HCT116 (cell line): ENCODE results near the gene FAM98A. TPM values are rescaled to one million over a fixed set of nuclear protein-coding genes. Genes with fewer than 3 reads are reported as not detected.

Experiments
- ATAC-seq: fragments of 200-7000 bp; cut with Tn5 transposase; 2 replicates; pipeline ENCODE4 v1.9.1; 2020; ENCODE audit warnings: mild to moderate bottlenecking, moderate library complexity
- BruUV-seq: library from RNA; stranded (reverse); fragments of 400-500 nt; replicated peaks from 2 replicates; lab custom pipeline; 2021; lab: Mats Ljungman, UMichigan
- CTCF ChIA-PET: fragments of 300-600 bp; sonication (Branson Sonifier 250); formaldehyde crosslinking; loops from one replicate; lab custom pipeline; 2021; ENCODE audit warnings: antibody characterized with exemption; lab: Charles Lee
- POLR2A ChIA-PET: fragments of 300-600, 350-600 bp; sonication (Branson Sonifier 250); formaldehyde crosslinking; loops from one replicate; lab custom pipeline; 2021; ENCODE audit warnings: antibody characterized with exemption; lab: Charles Lee
- RAD21 ChIA-PET, 2 experiments: fragments of 300-600 bp; sonication (Branson Sonifier 250); formaldehyde crosslinking; loops; one replicate each; lab custom pipeline; 2023; ENCODE audit warnings: low total read pairs in 2 of 2; ENCODE audit not compliant: uncharacterized antibody in 2 of 2, unreplicated experiment in 2 of 2, low non-redundant PET in 1 of 2; lab: Charles Lee
- DNase-seq: peaks from one replicate; pipeline ENCODE4 v3.0.0-alpha.2; 2010; ENCODE audit warnings: low read depth, low spot score
- H2AFZ ChIP-seq: fragments of 200-600 bp; shearing (Covaris generic), sonication (generic); 2 replicates; pipeline ENCODE4 v1.6.1; 2017; ENCODE audit warnings: low read depth, mixed run types, mixed read lengths, antibody characterized with exemption, low read length; ENCODE audit not compliant: poor library complexity, severe bottlenecking
- H3K27ac ChIP-seq: 2 replicates; pipeline ENCODE4 v1.5.1; 2012; ENCODE audit warnings: low read depth, low read length
- H3K27me3 ChIP-seq: fragments of 200-600 bp; sonication (generic); 2 replicates; pipeline ENCODE4 v1.6.1; 2016; ENCODE audit warnings: mixed run types, low read length, mixed read lengths; ENCODE audit not compliant: insufficient read depth
- H3K36me3 ChIP-seq, 2 experiments: fragments of 200-500 bp in 1 of 2; fragments of 200-600 bp in 1 of 2; sonication (Bioruptor generic) in 1 of 2; sonication (generic) in 1 of 2; 2 replicates each; pipeline versions ENCODE4 v1.5.1 to v1.6.1; 2014 to 2016; ENCODE audit warnings: low read length in 2 of 2, inconsistent platforms in 1 of 2, mixed read lengths in 1 of 2, mixed run types in 1 of 2; ENCODE audit not compliant: insufficient read depth in 2 of 2, control insufficient read depth in 1 of 2
- H3K4me1 ChIP-seq, 2 experiments: fragments of 200-600 bp in 1 of 2; sonication (generic) in 1 of 2; 2 replicates each; pipeline versions ENCODE4 v1.5.1 to v1.6.1; 2012 to 2017; ENCODE audit warnings: low read length in 2 of 2, inconsistent platforms in 1 of 2, mild to moderate bottlenecking in 1 of 2, mixed read lengths in 1 of 2, mixed run types in 1 of 2, moderate library complexity in 1 of 2; ENCODE audit not compliant: insufficient read depth in 2 of 2, control insufficient read depth in 1 of 2
- H3K4me2 ChIP-seq: fragments of 200-600 bp; sonication (generic); 2 replicates; pipeline ENCODE4 v1.6.1; 2017; ENCODE audit warnings: mixed run types, low read length, mixed read lengths
- H3K4me3 ChIP-seq, 2 experiments: fragments of 200-600 bp in 1 of 2; sonication (generic) in 1 of 2; replicated peaks in 1 of 2; 2 replicates each; pipeline ENCODE4 v1.5.1; 2011 to 2016; ENCODE audit warnings: low read length in 2 of 2, control low read depth in 1 of 2, low read depth in 1 of 2, mild to moderate bottlenecking in 1 of 2, mixed read lengths in 1 of 2, mixed run types in 1 of 2
- H3K79me2 ChIP-seq: fragments of 200-600 bp; sonication (generic); 2 replicates; pipeline ENCODE4 v1.6.1; 2017; ENCODE audit warnings: mild to moderate bottlenecking, mixed run types, low read length, moderate library complexity, mixed read lengths; ENCODE audit not compliant: insufficient read depth
- H3K9ac ChIP-seq: fragments of 200-600 bp; sonication (generic); 2 replicates; pipeline ENCODE4 v1.6.1; 2016; ENCODE audit warnings: low read length, mixed read lengths
- H3K9me2 ChIP-seq: fragments of 200-600 bp; sonication (generic), shearing (Covaris generic); 2 replicates; pipeline ENCODE4 v1.6.1; 2017; ENCODE audit warnings: mixed run types, mild to moderate bottlenecking, moderate library complexity; ENCODE audit not compliant: insufficient read depth
- H3K9me3 ChIP-seq, 2 experiments: fragments of 200-500 bp in 1 of 2; fragments of 200-600 bp in 1 of 2; sonication (Bioruptor generic) in 1 of 2; sonication (generic) in 1 of 2; 2 replicates each; pipeline ENCODE4 v1.6.1; 2014 to 2017; ENCODE audit warnings: low read length in 2 of 2, mixed read lengths in 2 of 2, inconsistent platforms in 1 of 2, low read depth in 1 of 2, mild to moderate bottlenecking in 1 of 2, mixed run types in 1 of 2, moderate library complexity in 1 of 2; ENCODE audit not compliant: control insufficient read depth in 1 of 2, insufficient read depth in 1 of 2
- H4K20me1 ChIP-seq: fragments of 200-600 bp; sonication (generic), shearing (Covaris generic); 2 replicates; pipeline ENCODE4 v1.6.1; 2017; ENCODE audit warnings: mixed run types, mild to moderate bottlenecking, moderate library complexity; ENCODE audit not compliant: insufficient read depth
- CBX3 ChIP-seq: IDR thresholded peaks from 2 replicates; pipeline ENCODE4 v1.6.1; 2012; ENCODE audit warnings: low read depth
- FOSL1 ChIP-seq: IDR thresholded peaks from 2 replicates; pipeline ENCODE4 v1.6.1; 2012; ENCODE audit warnings: low read depth
- POLR2A ChIP-seq: IDR thresholded peaks from 2 replicates; pipeline ENCODE4 v1.7.0; 2011; ENCODE audit warnings: borderline replicate concordance; ENCODE audit not compliant: insufficient read depth, insufficient read length; ENCODE audit errors: extremely low read depth
- REST ChIP-seq: IDR thresholded peaks from 2 replicates; pipeline ENCODE4 v1.6.1; 2012; ENCODE audit warnings: low read depth
- SP1 ChIP-seq: IDR thresholded peaks from 2 replicates; pipeline ENCODE4 v1.6.1; 2012; ENCODE audit warnings: low read depth
- YY1 ChIP-seq: IDR thresholded peaks from 2 replicates; pipeline ENCODE4 v1.6.1; 2011; ENCODE audit warnings: low read length, low read depth, moderate library complexity, mild to moderate bottlenecking; ENCODE audit not compliant: insufficient replicate concordance; ENCODE audit errors: extremely low read depth
- ZFX ChIP-seq: fragments of 450-650 bp; IDR thresholded peaks from 2 replicates; pipeline ENCODE4 v1.6.1; 2017
- intact Hi-C: fragments of 100-400 bp; cut with micrococcal nuclease; formaldehyde crosslinking; loops from 2 replicates; pipeline ENCODE4 v1.10.0; 2022
- total RNA-seq: library from RNA; stranded (reverse); gene quantifications from one replicate; pipeline ENCODE4 v1.2.1, GENCODE V29; 2021; ENCODE audit not compliant: unreplicated experiment

FAM98A gene
- total RNA-seq, 1 experiment from 2014 or later, result 42.9 TPM

- CTCF ChIA-PET, result no interaction called here
- no peak for DNase-seq
- POLR2A ChIA-PET, result no interaction called here
Measured at GRCh38 chr2:33628031-33628827, 29.1 kb upstream of the FAM98A start.

GRCh38 chr2:33619028-33619427 is 19.9 kb upstream of the FAM98A start:
- intact Hi-C loops, result no loop called here
- Histone ChIP-seq H3K4me3 (no peak overlapping the region), H3K27ac (no peak overlapping the region), H3K9ac (no peak overlapping the region), H3K36me3 (no peaks in the 10 kb centered on the region), H2AFZ (no peak overlapping the region), H3K9me2 (no peaks in the 10 kb centered on the region), H3K4me1 (no peaks in the 10 kb centered on the region), H3K4me2 (no peak overlapping the region), H4K20me1 (no peaks in the 10 kb centered on the region), H3K27me3 (no peaks in the 10 kb centered on the region), H3K9me3 (no peaks in the 10 kb centered on the region), H3K79me2 (no peaks in the 10 kb centered on the region)
- TF ChIP-seq SP1 (no peak), POLR2A (no peak), REST (no peak), CBX3 (0 out of 2 replicates have a peak, but pooled peaks have one; percentile 25)
- ATAC-seq (no peak), DNase-seq (no peak)
- ChIA-PET POLR2A (no interaction called here), RAD21 (no interaction called here), CTCF (no interaction called here)
- no TSS peak for BruUV-seq

More at GRCh38 chr2:33628031-33628827, 29.1 kb upstream of the FAM98A start:
- Histone ChIP-seq H3K27ac (no peak overlapping the region), H3K9ac (no peak overlapping the region), H3K36me3 (no peaks in the 10 kb centered on the region), H3K4me3 (no peak overlapping the region), H3K79me2 (no peaks in the 10 kb centered on the region), H3K9me3 (no peaks in the 10 kb centered on the region), H3K9me2 (no peaks in the 10 kb centered on the region), H4K20me1 (no peaks in the 10 kb centered on the region), H3K4me1 (no peaks in the 10 kb centered on the region), H3K27me3 (no peaks in the 10 kb centered on the region), H2AFZ (no peak overlapping the region), H3K4me2 (no peak overlapping the region)
- RAD21 ChIA-PET, result no interaction called here
- no peak for ATAC-seq
- TF ChIP-seq SP1 (no peak), YY1 (no peak), ZFX (no peak), FOSL1 (no peak), POLR2A (no peak)
- intact Hi-C loops, result no loop called here
- no TSS peak for BruUV-seq
